Coronary artery (tissue), 2 donors: ENCODE measurements around the gene NMT1.

ENCODE experiments used
- DNase-seq: peaks from one replicate; pipeline ENCODE4 v3.0.0-alpha.2; 2017; ENCODE audit warnings: low spot score
- H3K27ac ChIP-seq, 2 donors: fragments of 200-600 bp; sonication (generic); one replicate each; pipeline ENCODE4 v1.5.1; 2016 to 2019
- H3K4me3 ChIP-seq: fragments of 200-600 bp; sonication (generic); 2 replicates; pipeline ENCODE4 v1.5.1; 2016; ENCODE audit warnings: mild to moderate bottlenecking, moderate library complexity
- TF ChIP-seq, protein P1 (sequence below): fragments of 200-600 bp; sonication (generic); IDR thresholded peaks from one replicate; pipeline ENCODE4 v1.5.1; 2019; ENCODE audit warnings: antibody characterized with exemption

NMT1 gene

DNA sequence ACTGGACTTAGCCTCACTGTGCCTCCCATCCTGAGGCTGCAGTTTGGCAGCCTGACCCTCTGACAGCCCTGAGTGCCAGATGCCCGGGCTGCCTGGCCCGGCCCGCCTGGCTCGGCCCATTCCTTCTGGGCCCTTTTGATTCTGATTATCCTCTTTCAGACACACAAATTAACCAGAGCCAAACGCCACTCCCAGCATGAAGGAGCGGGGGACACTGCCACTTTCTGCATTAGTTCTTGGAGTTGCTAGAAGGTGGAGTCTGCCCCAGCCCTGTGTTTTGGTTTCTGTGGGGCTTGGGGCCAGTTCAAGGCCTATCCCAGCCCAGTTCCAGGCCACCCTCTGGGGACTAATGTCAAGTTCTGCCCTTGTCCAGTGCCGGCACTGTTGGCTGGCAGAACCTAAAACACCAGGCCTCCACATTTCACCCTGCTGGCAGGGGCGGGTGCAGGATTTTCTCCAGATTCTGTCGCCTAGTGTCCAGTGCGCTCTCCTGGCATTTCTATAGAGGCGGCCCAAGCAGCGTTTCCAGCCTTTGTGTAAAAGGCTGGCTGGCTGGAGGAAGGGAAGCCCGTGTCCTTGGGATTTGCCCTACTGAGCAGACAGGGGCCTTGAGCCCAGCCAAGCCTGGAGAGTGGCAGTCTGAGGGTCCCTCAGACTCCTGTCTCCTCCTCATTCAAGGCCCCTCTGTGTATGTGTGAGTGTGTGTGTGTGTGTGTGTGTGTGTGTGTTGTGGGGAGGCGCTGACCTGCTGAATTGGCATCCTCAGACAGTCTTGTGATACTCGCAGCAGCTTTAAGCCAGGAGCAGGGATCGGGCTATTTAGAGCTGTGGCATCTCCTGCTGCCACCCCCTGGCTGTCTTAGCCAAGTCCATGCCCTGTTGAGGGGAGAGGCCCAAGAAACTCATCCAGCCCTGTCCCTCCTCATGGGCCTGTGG is 49.8 kb downstream of the NMT1 start:
- H3K4me3 ChIP-seq: peak overlapping the region; percentile 33
- DNase-seq: no peak
- peak overlapping the region; percentile 72 to 87 for H3K27ac ChIP-seq
- TF ChIP-seq, protein P1, sequence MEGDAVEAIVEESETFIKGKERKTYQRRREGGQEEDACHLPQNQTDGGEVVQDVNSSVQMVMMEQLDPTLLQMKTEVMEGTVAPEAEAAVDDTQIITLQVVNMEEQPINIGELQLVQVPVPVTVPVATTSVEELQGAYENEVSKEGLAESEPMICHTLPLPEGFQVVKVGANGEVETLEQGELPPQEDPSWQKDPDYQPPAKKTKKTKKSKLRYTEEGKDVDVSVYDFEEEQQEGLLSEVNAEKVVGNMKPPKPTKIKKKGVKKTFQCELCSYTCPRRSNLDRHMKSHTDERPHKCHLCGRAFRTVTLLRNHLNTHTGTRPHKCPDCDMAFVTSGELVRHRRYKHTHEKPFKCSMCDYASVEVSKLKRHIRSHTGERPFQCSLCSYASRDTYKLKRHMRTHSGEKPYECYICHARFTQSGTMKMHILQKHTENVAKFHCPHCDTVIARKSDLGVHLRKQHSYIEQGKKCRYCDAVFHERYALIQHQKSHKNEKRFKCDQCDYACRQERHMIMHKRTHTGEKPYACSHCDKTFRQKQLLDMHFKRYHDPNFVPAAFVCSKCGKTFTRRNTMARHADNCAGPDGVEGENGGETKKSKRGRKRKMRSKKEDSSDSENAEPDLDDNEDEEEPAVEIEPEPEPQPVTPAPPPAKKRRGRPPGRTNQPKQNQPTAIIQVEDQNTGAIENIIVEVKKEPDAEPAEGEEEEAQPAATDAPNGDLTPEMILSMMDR: no peak

DNA sequence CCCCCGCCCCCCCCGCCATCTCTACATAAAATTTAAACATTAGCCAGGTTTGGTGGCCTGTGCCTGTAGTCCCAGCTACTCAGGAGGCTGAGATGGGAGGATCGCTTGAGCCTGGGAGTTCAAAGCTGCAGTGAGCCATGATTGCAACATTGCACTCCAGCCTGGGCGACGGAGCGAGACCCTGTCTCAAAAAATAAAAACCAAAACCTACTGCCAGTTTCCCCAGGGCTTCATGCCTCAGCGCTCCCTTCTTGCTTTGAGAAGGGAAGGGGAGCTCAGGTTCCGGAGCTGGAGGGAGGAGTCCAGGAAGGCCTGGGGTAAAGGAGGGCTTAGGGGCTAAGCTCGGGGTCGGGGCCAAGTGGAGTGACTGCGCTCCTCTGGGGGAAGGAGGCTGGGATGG is 50.7 kb downstream of the NMT1 start:
- no peak for DNase-seq
- H3K4me3 ChIP-seq: no peak overlapping the region
- TF ChIP-seq, protein P1: no peak
- H3K27ac ChIP-seq: peak overlapping the region; percentile 72 to 87

DNA sequence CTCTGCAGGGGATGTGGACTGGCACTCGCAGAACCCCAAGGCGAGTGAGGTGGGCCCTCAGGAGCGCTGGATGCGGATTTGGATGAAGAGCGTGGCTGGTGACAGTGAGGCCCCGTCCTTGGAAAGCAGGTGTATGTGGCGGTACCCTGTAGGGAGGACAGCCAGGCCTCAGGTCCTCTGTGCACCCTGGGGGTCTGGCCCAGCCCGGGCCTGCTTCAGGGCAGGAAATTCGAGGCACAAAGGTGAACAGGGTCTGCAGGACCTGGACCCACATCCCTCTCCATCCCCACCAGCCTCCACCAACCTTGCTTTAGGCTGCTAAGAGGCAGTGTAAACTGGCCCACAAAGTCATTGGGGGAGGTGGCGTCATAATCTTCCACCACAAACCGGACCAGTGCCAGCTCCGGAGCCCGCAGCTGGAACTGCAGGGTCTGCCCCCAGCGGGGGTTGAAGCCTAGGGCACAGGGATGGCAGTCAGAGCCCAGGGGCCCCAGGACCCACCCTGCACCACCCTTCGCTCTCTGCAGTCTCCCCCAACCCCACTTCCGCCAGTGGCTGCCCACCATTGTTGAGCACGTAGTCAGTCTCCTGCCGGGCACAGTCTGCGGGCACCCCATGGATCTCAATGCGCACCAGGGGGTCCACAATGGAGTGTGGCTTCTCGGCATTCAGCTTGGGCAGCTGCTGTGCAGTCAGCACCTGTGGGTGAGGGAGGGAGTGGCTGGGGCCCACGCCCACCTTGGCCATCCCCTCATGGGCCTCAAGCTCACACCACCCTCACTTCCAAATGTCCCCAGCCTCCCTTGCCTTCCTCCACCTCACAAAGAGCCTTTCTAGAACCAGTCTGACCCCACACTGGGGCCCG is 51.7 kb downstream of the NMT1 start:
- TF ChIP-seq, protein P1: no peak
- no peak for DNase-seq
- Histone ChIP-seq H3K4me3 (no peak overlapping the region), H3K27ac (peak overlapping the region; percentile 72 to 87)

DNA sequence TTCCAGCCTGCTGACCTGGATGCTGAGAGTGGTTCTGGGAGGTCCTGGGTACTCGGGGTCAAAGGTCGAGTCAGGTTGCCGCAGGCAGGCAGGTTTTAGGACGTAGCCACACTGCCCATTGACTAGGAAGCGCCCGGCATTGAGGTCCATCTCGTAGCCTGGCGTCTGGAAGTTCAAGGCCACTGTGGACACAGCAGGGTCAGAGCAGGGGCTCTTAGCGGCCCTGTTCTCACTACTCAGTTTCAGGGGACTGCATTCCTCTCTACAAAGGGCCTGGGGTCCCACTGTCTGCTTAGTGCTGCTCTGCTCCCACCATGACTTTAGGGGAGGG is 52.3 kb downstream of the NMT1 start:
- Histone ChIP-seq H3K4me3 (no peak overlapping the region), H3K27ac (peak overlapping the region in 1 of 2 donors; percentile 87)
- TF ChIP-seq, protein P1: no peak
- no peak for DNase-seq

DNA sequence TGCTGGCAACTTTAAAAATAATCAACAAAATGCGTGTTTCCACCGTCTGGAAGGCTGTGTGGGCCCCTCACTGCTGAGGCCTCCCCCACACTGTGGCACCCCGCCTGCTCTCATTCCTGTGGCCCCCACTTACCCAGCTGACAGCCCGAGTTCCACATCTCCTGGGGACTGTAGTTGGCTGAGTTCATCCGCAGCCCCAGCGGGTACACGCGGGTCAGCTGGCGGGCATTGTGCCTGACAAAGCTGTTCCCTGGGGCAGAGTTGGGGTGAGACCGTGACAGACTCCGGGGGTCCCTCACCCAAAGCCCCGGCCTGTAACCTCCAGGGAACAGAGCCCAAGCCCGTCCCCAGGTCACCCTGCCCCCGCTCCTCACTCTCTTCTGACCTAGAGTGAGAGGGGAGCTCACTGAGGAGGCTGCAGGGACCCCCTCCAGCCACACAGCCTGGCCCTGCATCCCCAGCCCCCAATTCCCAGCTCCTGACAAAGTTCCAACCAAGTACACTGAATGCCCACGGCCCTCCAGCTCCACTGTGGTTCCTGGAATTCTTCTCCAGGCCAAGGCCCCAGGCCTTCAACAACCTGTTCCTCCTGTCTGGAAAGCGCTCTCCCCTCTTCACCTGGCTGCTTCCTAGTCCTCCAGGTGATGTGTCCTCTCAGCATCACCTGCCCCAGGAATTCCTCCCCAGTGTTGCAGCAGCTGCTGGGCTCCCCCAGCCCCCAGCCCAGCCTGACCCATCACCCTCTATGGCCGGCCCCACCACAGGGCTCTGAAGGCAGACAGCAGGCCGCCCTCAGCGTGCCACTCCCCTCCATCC is 53.2 kb downstream of the NMT1 start:
- TF ChIP-seq, protein P1: no peak
- peak overlapping the region in 1 of 2 donors; percentile 87 for H3K27ac ChIP-seq
- no peak overlapping the region for H3K4me3 ChIP-seq
- DNase-seq: no peak

DNA sequence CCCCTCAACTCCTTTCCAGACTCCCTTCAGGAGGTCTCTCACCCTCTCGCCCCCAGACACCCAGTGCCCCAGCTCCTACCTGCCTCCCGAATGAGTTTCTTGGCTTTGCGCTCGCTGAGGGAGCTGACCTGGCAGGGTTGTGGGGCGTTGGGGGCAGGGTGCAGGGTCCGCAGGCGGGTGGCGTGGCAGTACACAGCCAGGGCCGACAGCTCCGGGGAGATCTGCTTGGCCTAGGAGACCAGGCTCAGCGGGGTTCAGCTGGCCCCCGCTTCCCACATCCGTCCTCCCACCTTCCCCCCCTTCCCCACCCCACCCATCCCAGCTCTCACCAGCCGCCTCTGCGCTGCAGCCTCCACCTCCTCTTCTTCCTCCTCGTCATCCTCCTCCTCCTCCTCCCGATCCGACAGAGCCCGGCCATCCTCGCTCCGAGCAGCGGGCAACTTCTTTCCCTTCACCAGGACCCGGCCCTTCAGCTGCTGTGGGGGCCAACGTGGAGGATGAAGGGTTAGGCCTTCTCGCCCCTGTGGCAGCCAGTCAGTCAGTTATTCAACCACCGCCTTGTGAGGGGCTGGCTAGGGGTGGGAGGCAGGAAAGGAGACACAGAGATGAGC is 54.0 kb downstream of the NMT1 start:
- TF ChIP-seq, protein P1: no peak
- Histone ChIP-seq H3K27ac (no peak overlapping the region), H3K4me3 (no peak overlapping the region)
- no peak for DNase-seq
